ENCODE measurements around the gene PGA3. TPM values are rescaled to one million over a fixed set of nuclear protein-coding genes. Genes with fewer than 3 reads are reported as not detected.
A peak's percentile ranks its signal among the peaks of the same experiment; 100 is the strongest.
"Not testable (repeated sequence)": the region's sequence is repeated elsewhere in the genome, so short reads cannot be mapped to it uniquely, and the experiment has no call there.

Gene PGA3
- total RNA-seq, 1 experiment from 2014 or later: not detected

- not testable (repeated sequence) for H3K36me3 ChIP-seq; H3K27me3 ChIP-seq (replicated peaks); H3K27ac ChIP-seq; DNase-seq (ENCODE audit: low read depth in 1 of 2, low spot score in 2 of 2); H3K9me3 ChIP-seq (replicated peaks); H3K4me3 ChIP-seq; H3K4me1 ChIP-seq (replicated peaks)
These were observed 29.3 kb downstream of the PGA3 start for GRCh38 chr11:61232548-61233145.

- H3K4me1 ChIP-seq (replicated peaks); H3K27ac ChIP-seq; DNase-seq (ENCODE audit: low read depth in 1 of 2, low spot score in 2 of 2): not testable (repeated sequence)
These were observed 33.8 kb downstream of the PGA3 start for GRCh38 chr11:61237130-61237529.

GRCh38 chr11:61240288-61240687 lies 37.0 kb downstream of the PGA3 start:
- not testable (repeated sequence) for H3K4me3 ChIP-seq; H3K36me3 ChIP-seq; H3K4me1 ChIP-seq (replicated peaks); DNase-seq (ENCODE audit: low read depth in 1 of 2, low spot score in 2 of 2); H3K27me3 ChIP-seq (replicated peaks); H3K27ac ChIP-seq; H3K9me3 ChIP-seq (replicated peaks)

More at GRCh38 chr11:61237130-61237529, 33.8 kb downstream of the PGA3 start:
- H3K9me3 ChIP-seq (replicated peaks); H3K36me3 ChIP-seq; H3K27me3 ChIP-seq (replicated peaks); H3K4me3 ChIP-seq: not testable (repeated sequence)

GRCh38 chr11:61240875-61241274 lies 37.6 kb downstream of the PGA3 start, which contains the start of gene PGA5:
PGA5 (plus strand) TSS chr11:61241175; CDS start chr11:61241227, 52 bp downstream.
- not testable (repeated sequence) for H3K36me3 ChIP-seq; H3K4me3 ChIP-seq; DNase-seq (ENCODE audit: low read depth in 1 of 2, low spot score in 2 of 2); H3K27ac ChIP-seq; H3K9me3 ChIP-seq (replicated peaks); H3K4me1 ChIP-seq (replicated peaks); H3K27me3 ChIP-seq (replicated peaks)

DNA sequence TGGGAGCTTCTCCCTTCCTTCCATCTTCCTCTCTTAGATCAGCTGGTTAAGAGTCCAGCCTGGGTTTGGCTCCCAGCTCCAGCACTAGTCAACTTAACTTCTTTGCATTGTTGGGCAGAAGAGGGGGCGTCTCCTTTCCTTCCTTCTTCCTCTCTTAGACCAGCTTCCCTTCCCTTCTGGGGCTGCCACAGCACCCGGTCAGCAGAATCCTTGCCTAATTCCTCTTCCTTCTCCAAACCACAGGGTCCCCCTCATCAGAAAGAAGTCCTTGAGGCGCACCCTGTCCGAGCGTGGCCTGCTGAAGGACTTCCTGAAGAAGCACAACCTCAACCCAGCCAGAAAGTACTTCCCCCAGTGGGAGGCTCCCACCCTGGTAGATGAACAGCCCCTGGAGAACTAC lies 38.2 kb downstream of the PGA3 start:
- H3K4me1 ChIP-seq (replicated peaks); DNase-seq (ENCODE audit: low read depth in 1 of 2, low spot score in 2 of 2); H3K4me3 ChIP-seq; H3K27me3 ChIP-seq (replicated peaks); H3K27ac ChIP-seq; H3K36me3 ChIP-seq; H3K9me3 ChIP-seq (replicated peaks): not testable (repeated sequence)

- not testable (repeated sequence) for H3K4me3 ChIP-seq; H3K27ac ChIP-seq; H3K36me3 ChIP-seq; DNase-seq (ENCODE audit: low read depth in 1 of 2, low spot score in 2 of 2); H3K9me3 ChIP-seq (replicated peaks); H3K4me1 ChIP-seq (replicated peaks); H3K27me3 ChIP-seq (replicated peaks)
These were observed 42.1 kb downstream of the PGA3 start for GRCh38 chr11:61245284-61245964.

- DNase-seq (ENCODE audit: low read depth in 1 of 2, low spot score in 2 of 2); H3K27ac ChIP-seq; H3K9me3 ChIP-seq (replicated peaks); H3K4me1 ChIP-seq (replicated peaks); H3K36me3 ChIP-seq; H3K4me3 ChIP-seq: not testable (repeated sequence)
- H3K27me3 ChIP-seq (replicated peaks): peaks cover 15% of the 10 kb centered on the region; the same call in 1 of the 2 replicates
These were observed 44.8 kb downstream of the PGA3 start for GRCh38 chr11:61248071-61248470.

GRCh38 chr11:61249201-61249600 lies 45.9 kb downstream of the PGA3 start:
- peaks cover 20% of the 10 kb centered on the region for H3K27me3 ChIP-seq (replicated peaks)
- H3K9me3 ChIP-seq (replicated peaks); H3K27ac ChIP-seq; DNase-seq (ENCODE audit: low read depth in 1 of 2, low spot score in 2 of 2); H3K4me3 ChIP-seq; H3K36me3 ChIP-seq; H3K4me1 ChIP-seq (replicated peaks): not testable (repeated sequence)

GRCh38 chr11:61250796-61251765 lies 47.8 kb downstream of the PGA3 start:
- peaks cover 20% of the 10 kb centered on the region for H3K27me3 ChIP-seq (replicated peaks)
- not testable (repeated sequence) for DNase-seq (ENCODE audit: low read depth in 1 of 2, low spot score in 2 of 2); H3K27ac ChIP-seq

GRCh38 chr11:61252332-61252731 lies 49.0 kb downstream of the PGA3 start:
- H3K9me3 ChIP-seq (replicated peaks); H3K4me1 ChIP-seq (replicated peaks); H3K27ac ChIP-seq; H3K4me3 ChIP-seq; DNase-seq (ENCODE audit: low read depth in 1 of 2, low spot score in 2 of 2); H3K36me3 ChIP-seq: not testable (repeated sequence)
- H3K27me3 ChIP-seq (replicated peaks): peaks cover 12% of the 10 kb centered on the region

More at GRCh38 chr11:61250796-61251765, 47.8 kb downstream of the PGA3 start:
- H3K36me3 ChIP-seq; H3K4me1 ChIP-seq (replicated peaks); H3K9me3 ChIP-seq (replicated peaks); H3K4me3 ChIP-seq: not testable (repeated sequence)

DNA sequence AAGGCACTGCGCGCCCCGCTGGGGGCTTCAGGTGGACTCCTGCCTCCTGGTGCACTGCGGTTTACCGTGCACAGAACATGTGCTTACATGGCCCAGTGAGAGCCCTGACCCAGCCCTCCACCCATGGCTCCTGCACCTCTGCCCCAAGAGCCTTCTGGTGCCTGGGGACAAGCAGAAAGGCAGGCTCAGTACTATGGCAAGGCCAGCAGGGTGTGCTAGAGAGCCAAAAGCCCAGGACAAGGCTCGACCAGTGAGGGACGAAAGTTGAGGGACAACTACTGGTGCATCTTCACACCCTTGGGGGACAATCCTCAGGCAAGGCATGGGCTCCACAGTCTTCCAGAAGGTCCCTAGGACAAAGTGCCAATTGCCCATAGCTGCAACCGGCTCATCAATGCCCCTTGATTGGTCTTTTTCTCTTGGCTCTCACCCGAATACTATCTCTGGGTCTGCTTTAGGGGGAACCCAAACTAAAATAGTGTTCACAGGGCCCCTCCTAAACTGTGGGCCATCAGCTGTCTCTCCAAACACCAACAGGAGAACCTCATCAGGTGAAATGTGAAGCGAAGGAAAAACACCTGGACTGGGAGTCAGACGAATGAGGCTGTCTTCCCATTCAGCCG lies 51.2 kb downstream of the PGA3 start:
- Histone ChIP-seq H3K9me3 (replicated peaks) (no peaks in the 10 kb centered on the region), H3K4me1 (replicated peaks) (no peaks in the 10 kb centered on the region), H3K36me3 (no peaks in the 10 kb centered on the region), H3K27me3 (replicated peaks) (peaks cover 12% of the 10 kb centered on the region), H3K27ac (no peak overlapping the region), H3K4me3 (no peak overlapping the region)
- peak; percentile 60 to 81 for DNase-seq (ENCODE audit: low read depth in 1 of 2, low spot score in 2 of 2)

- H3K4me1 ChIP-seq (replicated peaks): no peaks in the 10 kb centered on the region
- H3K4me3 ChIP-seq: no peak overlapping the region
- no peak overlapping the region for H3K27ac ChIP-seq
- no peaks in the 10 kb centered on the region for H3K9me3 ChIP-seq (replicated peaks)
- DNase-seq (ENCODE audit: low read depth in 1 of 2, low spot score in 2 of 2): no peak
- peaks cover 15% of the 10 kb centered on the region for H3K27me3 ChIP-seq (replicated peaks)
- H3K36me3 ChIP-seq: no peaks in the 10 kb centered on the region
These were observed 53.6 kb downstream of the PGA3 start for GRCh38 chr11:61256710-61257482.

GRCh38 chr11:61258546-61258945 lies 55.2 kb downstream of the PGA3 start:
- Histone ChIP-seq H3K27me3 (replicated peaks) (peaks cover 6% of the 10 kb centered on the region), H3K36me3 (no peaks in the 10 kb centered on the region), H3K4me3 (no peak overlapping the region), H3K27ac (no peak overlapping the region), H3K4me1 (replicated peaks) (no peaks in the 10 kb centered on the region), H3K9me3 (replicated peaks) (no peaks in the 10 kb centered on the region)
- DNase-seq (ENCODE audit: low read depth in 1 of 2, low spot score in 2 of 2): no peak
